GM12891 (cell line): Measurements from ENCODE around the gene HDAC4.

Experiments used
- DNase-seq: peaks from one replicate; pipeline ENCODE4 v3.0.0; 2011; ENCODE audit warnings: low spot score; ENCODE audit not compliant: insufficient read length
- FAIRE-seq: peaks from 2 replicates; lab custom pipeline; 2011; peaks lifted over from hg19 to GRCh38; lab: Jason Lieb, UNC
- PAX5 ChIP-seq: IDR thresholded peaks from 2 replicates; pipeline ENCODE4 v1.6.1; 2011; ENCODE audit warnings: low read length, moderate library complexity, mild to moderate bottlenecking; ENCODE audit not compliant: insufficient read depth, severe bottlenecking
- POLR2A ChIP-seq: IDR thresholded peaks from 2 replicates; pipeline ENCODE4 v1.6.1; 2011; ENCODE audit warnings: low read depth, low read length, control low read depth
- POLR2AphosphoS5 ChIP-seq: IDR thresholded peaks from 2 replicates; pipeline ENCODE4 v1.6.1; 2011; ENCODE audit warnings: low read depth, low read length, control low read depth
- POU2F2 ChIP-seq: IDR thresholded peaks from 2 replicates; pipeline ENCODE4 v1.6.1; 2011; ENCODE audit warnings: low read depth, mild to moderate bottlenecking, control low read depth, low read length, moderate library complexity
- SPI1 ChIP-seq: IDR thresholded peaks from 2 replicates; pipeline ENCODE4 v1.6.1; 2011; ENCODE audit warnings: low read depth, low read length, control low read depth
- TAF1 ChIP-seq: IDR thresholded peaks from 2 replicates; pipeline ENCODE4 v1.6.1; 2011; ENCODE audit warnings: low read depth, low read length, control low read depth

HDAC4 gene

DNA sequence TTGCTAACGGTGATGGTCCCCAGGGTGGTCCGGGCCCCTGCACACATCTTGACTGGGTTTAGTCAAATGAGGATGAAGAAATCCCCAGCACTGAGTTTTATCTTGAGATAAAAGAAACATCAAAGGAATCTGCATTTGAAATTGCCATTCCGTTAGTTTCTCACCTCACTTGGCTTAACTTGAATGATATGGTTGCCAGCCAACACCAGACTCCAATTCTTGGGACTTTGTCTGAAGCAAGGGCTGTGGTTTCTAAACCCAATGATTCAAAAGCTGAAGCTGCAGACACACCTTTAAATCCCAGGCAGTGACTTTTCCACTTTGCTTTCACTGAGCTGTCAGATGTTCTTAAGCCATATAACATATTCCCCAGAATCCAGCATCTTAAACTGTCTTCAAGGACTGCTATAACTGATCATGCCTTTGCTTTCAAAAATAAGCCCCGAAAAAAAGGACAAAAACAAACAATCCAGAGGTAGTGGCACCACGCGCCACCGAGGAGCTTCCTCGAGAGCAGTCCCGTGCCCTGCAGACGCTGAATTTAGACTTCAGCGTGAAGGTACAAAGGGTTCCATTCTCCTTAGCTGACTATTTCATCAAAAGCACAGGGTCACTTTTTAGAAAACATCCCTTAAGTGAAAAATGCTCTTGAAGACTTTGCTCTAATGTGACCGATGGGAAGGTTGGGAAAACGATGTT is 189.3 kb downstream of the HDAC4 start:
- no peak for TF ChIP-seq POU2F2
- TF ChIP-seq PAX5: no peak
- no peak for TF ChIP-seq POLR2A
- no peak for TF ChIP-seq SPI1
- TF ChIP-seq TAF1: no peak
- TF ChIP-seq POLR2AphosphoS5: no peak
- DNase-seq: no peak
- FAIRE-seq: no peak

GRCh38 chr2:239209783-239210182 is 191.0 kb downstream of the HDAC4 start:
- FAIRE-seq (no peak), DNase-seq (no peak)
- no peak for TF ChIP-seq POLR2A
- TF ChIP-seq SPI1: no peak
- TF ChIP-seq PAX5: no peak
- TF ChIP-seq TAF1: no peak
- no peak for TF ChIP-seq POU2F2
- TF ChIP-seq POLR2AphosphoS5: no peak

- DNase-seq: no peak
- no peak for FAIRE-seq
- TF ChIP-seq POLR2A (no peak), POLR2AphosphoS5 (no peak), SPI1 (no peak), TAF1 (no peak), PAX5 (no peak), POU2F2 (no peak)
These were observed 192.2 kb downstream of the HDAC4 start for GRCh38 chr2:239208465-239209180.

- FAIRE-seq (no peak), DNase-seq (no peak)
- TF ChIP-seq SPI1 (no peak), PAX5 (no peak), POLR2A (no peak), TAF1 (no peak), POU2F2 (no peak), POLR2AphosphoS5 (no peak)
These were observed 194.0 kb downstream of the HDAC4 start for GRCh38 chr2:239206851-239207250.

- TF ChIP-seq SPI1 (no peak), TAF1 (no peak), POU2F2 (no peak), PAX5 (no peak), POLR2AphosphoS5 (no peak)
- FAIRE-seq (no peak), DNase-seq (no peak)
These were observed 194.8 kb downstream of the HDAC4 start for GRCh38 chr2:239206042-239206441.

DNA sequence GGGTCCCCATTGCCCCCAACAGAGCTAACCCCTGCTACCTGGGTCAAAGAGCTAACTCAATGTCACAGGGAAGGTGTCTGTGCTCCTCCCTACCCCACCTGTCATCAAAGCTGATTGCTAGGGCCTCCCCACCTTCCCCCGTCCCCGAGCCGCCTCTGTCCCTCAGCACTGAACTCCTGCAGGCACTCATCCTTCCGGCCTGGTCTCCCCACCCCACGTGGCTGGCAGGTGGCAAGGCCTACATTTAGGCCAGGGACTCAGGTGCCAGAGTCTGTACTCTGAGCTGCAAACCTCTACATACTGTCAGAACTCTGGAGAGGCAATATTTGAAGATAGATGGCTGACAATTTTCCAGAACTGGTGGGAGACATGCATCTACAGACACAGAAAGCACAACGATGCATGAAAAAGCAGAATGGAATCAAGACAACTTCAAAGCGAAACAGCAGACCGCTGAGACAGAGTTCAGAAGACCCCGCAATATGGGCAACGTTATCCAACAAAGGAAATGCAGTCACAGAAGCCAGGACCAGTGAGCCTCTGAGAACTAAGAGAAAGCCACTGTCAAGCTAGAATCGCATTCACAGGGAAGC is 195.8 kb downstream of the HDAC4 start:
- no peak for DNase-seq
- TF ChIP-seq POLR2A (no peak), SPI1 (no peak), POLR2AphosphoS5 (no peak), POU2F2 (no peak), TAF1 (no peak), PAX5 (no peak)
- no peak for FAIRE-seq

DNA sequence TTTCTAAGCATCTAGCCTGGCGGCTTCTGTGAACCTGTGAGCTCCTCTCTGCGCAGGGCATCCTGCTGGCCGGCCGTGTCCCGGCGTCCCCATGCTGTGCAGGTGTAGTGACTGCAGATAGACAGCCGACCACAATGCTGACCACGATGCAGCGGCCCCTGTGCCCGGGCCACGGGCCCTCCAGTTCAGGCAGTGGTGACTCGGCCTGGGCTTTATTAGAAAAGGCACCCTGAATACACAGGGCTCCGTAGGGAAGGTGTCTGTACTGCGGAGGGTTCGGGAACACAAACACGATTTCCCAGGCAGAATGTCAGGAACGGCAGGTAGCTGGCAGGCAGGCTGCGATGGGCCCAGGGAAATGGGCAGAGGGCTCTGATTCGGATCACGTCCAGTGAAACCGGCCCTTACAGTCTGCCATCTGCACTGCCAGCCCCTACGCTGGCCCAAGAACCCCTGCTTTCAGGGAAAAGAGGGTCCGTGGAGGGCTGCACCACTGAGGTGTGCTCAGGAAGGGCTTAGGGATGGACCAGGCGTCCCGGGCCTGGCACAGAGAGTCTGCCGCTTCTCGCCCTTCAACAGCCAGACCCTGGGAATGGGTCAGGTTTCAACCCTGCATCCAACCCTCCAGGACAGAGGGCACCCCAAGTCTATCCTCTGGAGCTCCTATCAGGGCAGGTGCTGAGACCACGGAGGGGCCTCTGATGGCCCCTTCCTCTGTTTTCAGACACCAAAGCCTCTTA is 196.5 kb downstream of the HDAC4 start:
- no peak for DNase-seq
- FAIRE-seq: no peak
- TF ChIP-seq POLR2A: no peak
- TF ChIP-seq SPI1: no peak
- TF ChIP-seq POU2F2: no peak
- TF ChIP-seq TAF1: no peak
- TF ChIP-seq PAX5: no peak
- TF ChIP-seq POLR2AphosphoS5: no peak

DNA sequence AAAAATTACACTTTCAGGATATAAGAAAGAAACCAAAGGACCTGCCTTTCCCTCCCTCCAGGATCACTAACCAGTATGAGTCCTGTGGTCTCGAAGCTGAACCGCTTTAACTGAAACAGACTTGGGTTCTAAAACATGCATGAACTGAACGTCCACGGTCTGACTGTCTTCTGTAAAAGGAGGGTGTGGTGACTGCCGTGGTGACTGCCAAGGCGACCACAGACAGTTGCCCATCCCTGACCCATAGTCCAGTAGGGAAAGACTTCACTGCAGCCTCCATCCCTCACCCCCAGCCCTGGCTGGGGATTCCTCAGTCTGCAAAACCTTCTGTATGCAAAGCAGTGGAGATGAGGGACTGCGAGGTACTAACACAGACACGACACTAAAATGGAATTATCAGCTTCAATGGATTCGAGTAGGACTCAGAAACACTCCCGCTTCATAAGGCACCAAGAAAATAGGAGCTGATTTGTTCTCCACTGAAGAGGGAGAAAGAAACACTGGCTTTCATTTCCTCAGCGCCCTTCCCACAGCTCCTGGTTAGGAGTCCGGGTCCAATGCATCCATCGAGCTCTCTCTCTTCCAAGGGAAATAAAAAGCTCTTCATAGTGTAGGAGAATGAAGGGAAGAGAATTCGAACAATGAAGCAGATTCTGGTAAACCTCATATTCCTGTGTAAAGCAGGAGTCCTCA is 197.2 kb downstream of the HDAC4 start:
- DNase-seq (no peak), FAIRE-seq (no peak)
- TF ChIP-seq SPI1 (no peak), TAF1 (no peak), POU2F2 (no peak), POLR2AphosphoS5 (no peak), POLR2A (no peak), PAX5 (no peak)
